ENCODE measurements around the gene PIF1.

PIF1 gene

DNA sequence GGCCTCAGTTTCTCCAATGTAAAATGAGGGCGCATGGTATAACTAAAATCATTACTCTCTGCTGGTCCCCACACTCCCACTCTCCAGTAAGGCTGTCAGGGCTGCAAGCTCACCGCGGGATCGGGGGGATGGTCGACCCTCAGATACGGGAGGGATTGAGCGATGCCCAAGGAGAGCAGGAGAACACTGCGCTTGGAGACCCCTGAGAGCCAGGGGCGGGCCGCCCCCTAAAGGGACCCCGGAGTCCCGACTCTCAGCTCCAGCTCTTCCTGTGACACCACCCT is 15.6 kb upstream of the PIF1 start:
- peak overlapping the region; percentile 92 for H3K27ac ChIP-seq
- TF ChIP-seq CTCF (conservative IDR thresholded peaks at IDR 0.05; ENCODE audit: low read depth): no peak
- DNase-seq (ENCODE audit: low spot score): no peak
- ChIA-PET CTCF (interaction anchor here (0.6 to 0.7 kb wide), 2 partner anchors 70 to 110 kb away, joined by 3 to 5 read pairs; no protein-coding TSS in a partner anchor), POLR2A (ENCODE audit: low non-redundant PET) (interaction anchor here (0.5 to 1.2 kb wide), 2 partner anchors 42 to 53 kb away, joined by 3 read pairs; no protein-coding TSS in a partner anchor)

DNA sequence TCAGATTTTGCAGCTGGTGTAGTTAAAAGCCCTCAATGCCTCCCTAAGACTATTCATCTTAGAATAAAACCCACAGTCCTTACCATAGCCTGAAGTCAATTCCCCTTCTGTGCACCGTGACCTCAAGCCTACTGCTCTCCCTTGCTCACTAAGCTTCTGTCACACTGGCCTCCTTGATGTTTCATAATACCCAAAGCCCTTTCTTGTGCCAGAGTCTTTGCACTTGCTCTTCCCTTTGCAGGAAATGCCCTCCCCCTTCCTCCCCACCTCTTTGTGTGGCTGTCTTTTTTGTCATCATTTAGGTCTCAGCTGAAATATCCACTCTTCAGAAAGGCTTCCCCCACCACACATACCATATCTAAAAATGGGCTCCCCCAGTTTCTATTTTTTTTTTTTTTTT is 12.1 kb upstream of the PIF1 start:
- H3K27ac ChIP-seq: no peak overlapping the region
- CTCF ChIA-PET: interaction anchor here (0.6 to 1.2 kb wide), 6 partner anchors 28 to 188 kb away, joined by 3 to 5 read pairs (median 4); no protein-coding TSS in a partner anchor
- no peak for DNase-seq (ENCODE audit: low spot score)
- TF ChIP-seq CTCF (conservative IDR thresholded peaks at IDR 0.05; ENCODE audit: low read depth): no peak
- POLR2A ChIA-PET (ENCODE audit: low non-redundant PET): interaction anchor here (0.6 kb wide), 1 partner anchor 27 kb away, joined by 5 read pairs; no protein-coding TSS in a partner anchor

GRCh38 chr15:64836023-64836536 is 10.6 kb upstream of the PIF1 start:
- peak; percentile 66 for TF ChIP-seq CTCF (conservative IDR thresholded peaks at IDR 0.05; ENCODE audit: low read depth)
- H3K27ac ChIP-seq: peak overlapping the region; percentile 31
- CTCF ChIA-PET: interaction anchor here (0.6 to 2.0 kb wide), 8 partner anchors 10 to 883 kb away, joined by 3 to 10 read pairs (median 3); no protein-coding TSS in a partner anchor
- DNase-seq (ENCODE audit: low spot score): no peak
- POLR2A ChIA-PET (ENCODE audit: low non-redundant PET): no interaction called here

GRCh38 chr15:64833690-64834089 is 8.2 kb upstream of the PIF1 start:
- no peak for DNase-seq (ENCODE audit: low spot score)
- TF ChIP-seq CTCF (conservative IDR thresholded peaks at IDR 0.05; ENCODE audit: low read depth): no peak
- ChIA-PET CTCF (interaction anchor here (0.7 kb wide), 1 partner anchor 106 kb away, joined by 4 read pairs; no protein-coding TSS in a partner anchor), POLR2A (ENCODE audit: low non-redundant PET) (interaction anchor here (0.6 kb wide), 2 partner anchors 32 to 110 kb away, joined by 3 to 4 read pairs; no protein-coding TSS in a partner anchor)
- no peak overlapping the region for H3K27ac ChIP-seq

GRCh38 chr15:64828985-64829384 is 3.5 kb upstream of the PIF1 start:
- no peak for DNase-seq (ENCODE audit: low spot score)
- TF ChIP-seq CTCF (conservative IDR thresholded peaks at IDR 0.05; ENCODE audit: low read depth): no peak
- no peak overlapping the region for H3K27ac ChIP-seq
- ChIA-PET POLR2A (ENCODE audit: low non-redundant PET) (no interaction called here), CTCF (interaction anchor here (0.7 kb wide), 1 partner anchor 65 kb away, joined by 3 read pairs; no protein-coding TSS in a partner anchor)

- TF ChIP-seq CTCF (conservative IDR thresholded peaks at IDR 0.05; ENCODE audit: low read depth): no peak
- ChIA-PET CTCF (no interaction called here), POLR2A (ENCODE audit: low non-redundant PET) (no interaction called here)
- no peak for DNase-seq (ENCODE audit: low spot score)
- peak overlapping the region; percentile 77 for H3K27ac ChIP-seq
These were observed 467 bp downstream of the PIF1 start for GRCh38 chr15:64824929-64825430.
